GM23338 (cell line): ENCODE measurements around the gene PROX2. TPM values are rescaled to one million over a fixed set of nuclear protein-coding genes. Genes with fewer than 3 reads are reported as not detected.

Experiments used
- ATAC-seq: fragments of 200-7000 bp; cut with Tn5 transposase; 3 replicates; pipeline ENCODE4 v1.9.1; 2020
- DNase-seq: peaks from one replicate; pipeline ENCODE4 v3.0.0-alpha.2; 2015; ENCODE audit warnings: low spot score
- H2AFZ ChIP-seq: fragments of 200-600 bp; sonication (generic); 2 replicates; pipeline ENCODE4 v1.8.0; 2016; ENCODE audit warnings: antibody characterized with exemption, mild to moderate bottlenecking, moderate library complexity
- H3F3A ChIP-seq: fragments of 200-600 bp; sonication (generic); replicated peaks from 2 replicates; pipeline ENCODE4 v1.8.0; 2017; ENCODE audit warnings: antibody characterized with exemption, mixed run types, low read depth
- H3K27ac ChIP-seq: fragments of 200-600 bp; sonication (generic); 2 replicates; pipeline ENCODE4 v1.6.1; 2016; ENCODE audit warnings: low read depth
- H3K27me3 ChIP-seq: fragments of 200-600 bp; sonication (generic); 2 replicates; pipeline ENCODE4 v1.8.0; 2016; ENCODE audit warnings: mild to moderate bottlenecking, mixed run types, moderate library complexity; ENCODE audit not compliant: insufficient read depth
- H3K36me3 ChIP-seq: fragments of 200-600 bp; sonication (generic); 2 replicates; pipeline ENCODE4 v1.8.0; 2016; ENCODE audit warnings: mild to moderate bottlenecking; ENCODE audit not compliant: insufficient read depth
- H3K4me1 ChIP-seq: fragments of 200-600 bp; sonication (generic); 2 replicates; pipeline ENCODE4 v1.8.0; 2016; ENCODE audit warnings: mild to moderate bottlenecking, moderate library complexity; ENCODE audit not compliant: insufficient read depth
- H3K4me2 ChIP-seq: fragments of 200-600 bp; sonication (generic); 2 replicates; pipeline ENCODE4 v1.7.1; 2017; ENCODE audit warnings: mixed run types
- H3K4me3 ChIP-seq: fragments of 200-600 bp; sonication (generic); 2 replicates; pipeline ENCODE4 v1.6.1; 2016; ENCODE audit warnings: mixed run types
- H3K79me2 ChIP-seq: fragments of 200-600 bp; sonication (generic); replicated peaks from 2 replicates; pipeline ENCODE4 v1.8.0; 2017; ENCODE audit warnings: mild to moderate bottlenecking; ENCODE audit not compliant: insufficient read depth
- H3K9me2 ChIP-seq: fragments of 200-600 bp; sonication (generic); 2 replicates; pipeline ENCODE4 v1.8.0; 2017; ENCODE audit not compliant: insufficient read depth
- H4K20me1 ChIP-seq: fragments of 200-600 bp; sonication (generic); replicated peaks from 2 replicates; pipeline ENCODE4 v1.8.0; 2017; ENCODE audit warnings: mild to moderate bottlenecking; ENCODE audit not compliant: insufficient read depth
- H3K27ac Mint-ChIP-seq: 2 replicates; pipeline ENCODE4 v1.8.0; 2020; ENCODE audit warnings: inconsistent platforms, mild to moderate bottlenecking, moderate library complexity, mixed read lengths
- H3K27me3 Mint-ChIP-seq: 3 replicates; pipeline ENCODE4 v1.8.0; 2022; ENCODE audit warnings: low read depth, mild to moderate bottlenecking, moderate library complexity, mixed read lengths, inconsistent platforms; ENCODE audit not compliant: insufficient read depth, poor library complexity
- H3K36me3 Mint-ChIP-seq: 3 replicates; pipeline ENCODE4 v1.8.0; 2021; ENCODE audit warnings: low read depth, mild to moderate bottlenecking, inconsistent platforms, moderate library complexity, mixed read lengths
- H3K4me1 Mint-ChIP-seq: 3 replicates; pipeline ENCODE4 v1.8.0; 2020; ENCODE audit warnings: mild to moderate bottlenecking, inconsistent platforms, mixed read lengths
- H3K4me3 Mint-ChIP-seq: 3 replicates; pipeline ENCODE4 v1.8.0; 2021; ENCODE audit warnings: moderate library complexity, mild to moderate bottlenecking, inconsistent platforms, mixed read lengths
- H3K9me3 Mint-ChIP-seq: 3 replicates; pipeline ENCODE4 v1.8.0; 2020; ENCODE audit warnings: moderate library complexity, mild to moderate bottlenecking, inconsistent platforms, mixed read lengths
- CREB1 ChIP-seq: fragments of 250-450 bp; sonication (Bioruptor Pico); IDR thresholded peaks from 2 replicates; pipeline ENCODE4 v1.5.0; 2020; ENCODE audit warnings: low read depth, mild to moderate bottlenecking, moderate library complexity
- EZH2 ChIP-seq: fragments of 200-600 bp; sonication (generic); IDR thresholded peaks from one replicate; pipeline ENCODE4 v1.8.0; 2017; ENCODE audit warnings: antibody characterized with exemption, mild to moderate bottlenecking, low read depth; ENCODE audit not compliant: unreplicated experiment
- EZH2phosphoT487 ChIP-seq: fragments of 200-600 bp; sonication (generic); IDR thresholded peaks from one replicate; pipeline ENCODE4 v1.8.1; 2018; ENCODE audit warnings: antibody characterized with exemption; ENCODE audit not compliant: unreplicated experiment
- NANOG ChIP-seq: IDR thresholded peaks from 2 replicates; pipeline ENCODE4 v1.6.1; 2016; ENCODE audit warnings: antibody characterized with exemption, borderline replicate concordance
- POLR2AphosphoS5 ChIP-seq: IDR thresholded peaks from 2 replicates; pipeline ENCODE4 v1.6.1; 2016; ENCODE audit warnings: antibody characterized with exemption, low read depth
- STAT1 ChIP-seq: IDR thresholded peaks from one replicate; pipeline ENCODE4 v1.6.1; 2016; ENCODE audit warnings: antibody characterized with exemption; ENCODE audit not compliant: unreplicated experiment
- ZNF331 ChIP-seq: fragments of 250-450 bp; sonication (Bioruptor Pico); IDR thresholded peaks from 2 replicates; pipeline ENCODE4 v1.5.0; 2020; ENCODE audit warnings: low read depth, mild to moderate bottlenecking, moderate library complexity
- polyA plus RNA-seq: library from polyadenylated mRNA; unstranded; fragments of >200 nt; fragmentation: Nextera tagmentation; extraction: Ambion mirVana; gene quantifications from 2 replicates; pipeline ENCODE4 v1.2.1, GENCODE V29; 2016
- total RNA-seq: library from RNA; depleted of rRNA; stranded (reverse); fragments of >200 nt; shearing (Covaris generic); gene quantifications from 2 replicates; pipeline ENCODE4 v1.2.3, GENCODE V29; 2014
- TF ChIP-seq, protein P1 (sequence below): IDR thresholded peaks from one replicate; pipeline ENCODE4 v1.6.1; 2018; ENCODE audit warnings: antibody characterized with exemption; ENCODE audit not compliant: unreplicated experiment
- TF ChIP-seq, protein P2 (sequence below): fragments of 250-450 bp; sonication (Bioruptor Pico); IDR thresholded peaks from 2 replicates; pipeline ENCODE4 v1.5.0; 2020; ENCODE audit warnings: mild to moderate bottlenecking, moderate library complexity
- TF ChIP-seq, protein P3 (sequence below), 2 experiments: fragments of 200-600 bp in 1 of 2; sonication (generic) in 1 of 2; conservative IDR thresholded peaks; 2 replicates each; pipeline versions ENCODE4 v1.5.1 to v1.6.1; 2016 to 2017; ENCODE audit warnings: antibody characterized with exemption in 2 of 2, low read depth in 2 of 2, mild to moderate bottlenecking in 2 of 2, moderate library complexity in 1 of 2

Gene PROX2
- total and polyA plus RNA-seq, 2 experiments from 2014 or later, result 0.06 TPM; not detected in 1

DNA sequence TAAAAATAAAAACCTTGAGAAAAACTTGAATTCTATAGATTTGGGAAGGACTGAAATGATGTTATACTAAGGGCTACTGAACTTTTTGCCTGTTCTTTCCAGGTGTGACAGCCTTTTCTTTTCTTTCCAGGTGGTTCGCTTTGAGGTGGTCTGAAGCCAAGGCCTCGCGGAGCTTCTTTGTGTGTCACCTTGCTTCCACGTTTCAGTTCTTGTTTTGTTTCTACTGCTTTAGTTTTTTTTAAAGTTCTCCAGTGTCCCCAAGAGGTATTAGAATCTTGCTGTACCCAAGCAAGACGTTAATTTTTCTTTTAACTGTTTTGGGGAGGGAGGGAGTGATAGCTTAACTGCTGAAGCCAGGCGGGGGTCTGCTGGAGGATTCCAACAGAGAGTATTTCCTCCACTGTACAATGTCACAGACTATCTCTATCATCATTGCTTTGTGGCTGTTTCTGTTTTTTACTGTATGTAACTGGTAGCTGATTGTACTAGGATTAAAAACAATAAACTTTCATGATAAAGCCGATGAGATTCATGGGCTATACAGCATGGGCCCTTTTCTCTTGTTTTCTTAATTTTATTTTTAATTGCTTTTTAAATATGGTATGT, 40.2 kb downstream of the PROX2 start:
- H3K9me2 ChIP-seq, result no peaks in the 10 kb centered on the region
- H3K4me3 ChIP-seq, result no peak overlapping the region
- H3K27me3 ChIP-seq, result no peaks in the 10 kb centered on the region
- Mint-ChIP-seq H3K4me1 (no peaks in the 10 kb centered on the region), H3K4me3 (no peak overlapping the region), H3K27me3 (peaks cover 2% of the 10 kb centered on the region), H3K9me3 (no peaks in the 10 kb centered on the region), H3K36me3 (peaks cover 3% of the 10 kb centered on the region; the same call in 2 of the 3 replicates), H3K27ac (no peak overlapping the region)
- no peak overlapping the region for H3K27ac ChIP-seq
- H3K36me3 ChIP-seq, result peaks cover 10% of the 10 kb centered on the region; the same call in 1 of the 2 replicates
- H3F3A ChIP-seq, result no peaks in the 10 kb centered on the region
- no peaks in the 10 kb centered on the region for H3K4me1 ChIP-seq
- H2AFZ ChIP-seq, result no peak overlapping the region
- DNase-seq (no peak), ATAC-seq (no peak)
- no peaks in the 10 kb centered on the region for H3K79me2 ChIP-seq
- H3K4me2 ChIP-seq, result no peak overlapping the region
- H4K20me1 ChIP-seq, result no peaks in the 10 kb centered on the region
- no peak for TF ChIP-seq NANOG
- no peak for TF ChIP-seq EZH2phosphoT487
- TF ChIP-seq ZNF331 (CRISPR knock-in tag), result no peak
- TF ChIP-seq, protein P1, sequence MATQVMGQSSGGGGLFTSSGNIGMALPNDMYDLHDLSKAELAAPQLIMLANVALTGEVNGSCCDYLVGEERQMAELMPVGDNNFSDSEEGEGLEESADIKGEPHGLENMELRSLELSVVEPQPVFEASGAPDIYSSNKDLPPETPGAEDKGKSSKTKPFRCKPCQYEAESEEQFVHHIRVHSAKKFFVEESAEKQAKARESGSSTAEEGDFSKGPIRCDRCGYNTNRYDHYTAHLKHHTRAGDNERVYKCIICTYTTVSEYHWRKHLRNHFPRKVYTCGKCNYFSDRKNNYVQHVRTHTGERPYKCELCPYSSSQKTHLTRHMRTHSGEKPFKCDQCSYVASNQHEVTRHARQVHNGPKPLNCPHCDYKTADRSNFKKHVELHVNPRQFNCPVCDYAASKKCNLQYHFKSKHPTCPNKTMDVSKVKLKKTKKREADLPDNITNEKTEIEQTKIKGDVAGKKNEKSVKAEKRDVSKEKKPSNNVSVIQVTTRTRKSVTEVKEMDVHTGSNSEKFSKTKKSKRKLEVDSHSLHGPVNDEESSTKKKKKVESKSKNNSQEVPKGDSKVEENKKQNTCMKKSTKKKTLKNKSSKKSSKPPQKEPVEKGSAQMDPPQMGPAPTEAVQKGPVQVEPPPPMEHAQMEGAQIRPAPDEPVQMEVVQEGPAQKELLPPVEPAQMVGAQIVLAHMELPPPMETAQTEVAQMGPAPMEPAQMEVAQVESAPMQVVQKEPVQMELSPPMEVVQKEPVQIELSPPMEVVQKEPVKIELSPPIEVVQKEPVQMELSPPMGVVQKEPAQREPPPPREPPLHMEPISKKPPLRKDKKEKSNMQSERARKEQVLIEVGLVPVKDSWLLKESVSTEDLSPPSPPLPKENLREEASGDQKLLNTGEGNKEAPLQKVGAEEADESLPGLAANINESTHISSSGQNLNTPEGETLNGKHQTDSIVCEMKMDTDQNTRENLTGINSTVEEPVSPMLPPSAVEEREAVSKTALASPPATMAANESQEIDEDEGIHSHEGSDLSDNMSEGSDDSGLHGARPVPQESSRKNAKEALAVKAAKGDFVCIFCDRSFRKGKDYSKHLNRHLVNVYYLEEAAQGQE, result no peak
- TF ChIP-seq, protein P2, sequence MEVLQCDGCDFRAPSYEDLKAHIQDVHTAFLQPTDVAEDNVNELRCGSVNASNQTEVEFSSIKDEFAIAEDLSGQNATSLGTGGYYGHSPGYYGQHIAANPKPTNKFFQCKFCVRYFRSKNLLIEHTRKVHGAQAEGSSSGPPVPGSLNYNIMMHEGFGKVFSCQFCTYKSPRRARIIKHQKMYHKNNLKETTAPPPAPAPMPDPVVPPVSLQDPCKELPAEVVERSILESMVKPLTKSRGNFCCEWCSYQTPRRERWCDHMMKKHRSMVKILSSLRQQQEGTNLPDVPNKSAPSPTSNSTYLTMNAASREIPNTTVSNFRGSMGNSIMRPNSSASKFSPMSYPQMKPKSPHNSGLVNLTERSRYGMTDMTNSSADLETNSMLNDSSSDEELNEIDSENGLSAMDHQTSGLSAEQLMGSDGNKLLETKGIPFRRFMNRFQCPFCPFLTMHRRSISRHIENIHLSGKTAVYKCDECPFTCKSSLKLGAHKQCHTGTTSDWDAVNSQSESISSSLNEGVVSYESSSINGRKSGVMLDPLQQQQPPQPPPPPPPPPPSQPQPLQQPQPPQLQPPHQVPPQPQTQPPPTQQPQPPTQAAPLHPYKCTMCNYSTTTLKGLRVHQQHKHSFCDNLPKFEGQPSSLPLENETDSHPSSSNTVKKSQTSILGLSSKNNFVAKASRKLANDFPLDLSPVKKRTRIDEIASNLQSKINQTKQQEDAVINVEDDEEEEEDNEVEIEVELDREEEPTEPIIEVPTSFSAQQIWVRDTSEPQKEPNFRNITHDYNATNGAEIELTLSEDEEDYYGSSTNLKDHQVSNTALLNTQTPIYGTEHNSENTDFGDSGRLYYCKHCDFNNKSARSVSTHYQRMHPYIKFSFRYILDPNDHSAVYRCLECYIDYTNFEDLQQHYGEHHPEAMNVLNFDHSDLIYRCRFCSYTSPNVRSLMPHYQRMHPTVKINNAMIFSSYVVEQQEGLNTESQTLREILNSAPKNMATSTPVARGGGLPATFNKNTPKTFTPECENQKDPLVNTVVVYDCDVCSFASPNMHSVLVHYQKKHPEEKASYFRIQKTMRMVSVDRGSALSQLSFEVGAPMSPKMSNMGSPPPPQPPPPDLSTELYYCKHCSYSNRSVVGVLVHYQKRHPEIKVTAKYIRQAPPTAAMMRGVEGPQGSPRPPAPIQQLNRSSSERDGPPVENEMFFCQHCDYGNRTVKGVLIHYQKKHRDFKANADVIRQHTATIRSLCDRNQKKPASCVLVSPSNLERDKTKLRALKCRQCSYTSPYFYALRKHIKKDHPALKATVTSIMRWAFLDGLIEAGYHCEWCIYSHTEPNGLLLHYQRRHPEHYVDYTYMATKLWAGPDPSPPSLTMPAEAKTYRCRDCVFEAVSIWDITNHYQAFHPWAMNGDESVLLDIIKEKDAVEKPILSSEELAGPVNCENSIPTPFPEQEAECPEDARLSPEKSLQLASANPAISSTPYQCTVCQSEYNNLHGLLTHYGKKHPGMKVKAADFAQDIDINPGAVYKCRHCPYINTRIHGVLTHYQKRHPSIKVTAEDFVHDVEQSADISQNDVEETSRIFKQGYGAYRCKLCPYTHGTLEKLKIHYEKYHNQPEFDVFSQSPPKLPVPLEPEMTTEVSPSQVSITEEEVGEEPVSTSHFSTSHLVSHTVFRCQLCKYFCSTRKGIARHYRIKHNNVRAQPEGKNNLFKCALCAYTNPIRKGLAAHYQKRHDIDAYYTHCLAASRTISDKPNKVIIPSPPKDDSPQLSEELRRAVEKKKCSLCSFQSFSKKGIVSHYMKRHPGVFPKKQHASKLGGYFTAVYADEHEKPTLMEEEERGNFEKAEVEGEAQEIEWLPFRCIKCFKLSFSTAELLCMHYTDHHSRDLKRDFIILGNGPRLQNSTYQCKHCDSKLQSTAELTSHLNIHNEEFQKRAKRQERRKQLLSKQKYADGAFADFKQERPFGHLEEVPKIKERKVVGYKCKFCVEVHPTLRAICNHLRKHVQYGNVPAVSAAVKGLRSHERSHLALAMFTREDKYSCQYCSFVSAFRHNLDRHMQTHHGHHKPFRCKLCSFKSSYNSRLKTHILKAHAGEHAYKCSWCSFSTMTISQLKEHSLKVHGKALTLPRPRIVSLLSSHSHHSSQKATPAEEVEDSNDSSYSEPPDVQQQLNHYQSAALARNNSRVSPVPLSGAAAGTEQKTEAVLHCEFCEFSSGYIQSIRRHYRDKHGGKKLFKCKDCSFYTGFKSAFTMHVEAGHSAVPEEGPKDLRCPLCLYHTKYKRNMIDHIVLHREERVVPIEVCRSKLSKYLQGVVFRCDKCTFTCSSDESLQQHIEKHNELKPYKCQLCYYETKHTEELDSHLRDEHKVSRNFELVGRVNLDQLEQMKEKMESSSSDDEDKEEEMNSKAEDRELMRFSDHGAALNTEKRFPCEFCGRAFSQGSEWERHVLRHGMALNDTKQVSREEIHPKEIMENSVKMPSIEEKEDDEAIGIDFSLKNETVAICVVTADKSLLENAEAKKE (CRISPR knock-in tag), result no peak
- TF ChIP-seq POLR2AphosphoS5, result no peak
- no peak for TF ChIP-seq STAT1
- no peak for TF ChIP-seq CREB1
- TF ChIP-seq, protein P3, sequence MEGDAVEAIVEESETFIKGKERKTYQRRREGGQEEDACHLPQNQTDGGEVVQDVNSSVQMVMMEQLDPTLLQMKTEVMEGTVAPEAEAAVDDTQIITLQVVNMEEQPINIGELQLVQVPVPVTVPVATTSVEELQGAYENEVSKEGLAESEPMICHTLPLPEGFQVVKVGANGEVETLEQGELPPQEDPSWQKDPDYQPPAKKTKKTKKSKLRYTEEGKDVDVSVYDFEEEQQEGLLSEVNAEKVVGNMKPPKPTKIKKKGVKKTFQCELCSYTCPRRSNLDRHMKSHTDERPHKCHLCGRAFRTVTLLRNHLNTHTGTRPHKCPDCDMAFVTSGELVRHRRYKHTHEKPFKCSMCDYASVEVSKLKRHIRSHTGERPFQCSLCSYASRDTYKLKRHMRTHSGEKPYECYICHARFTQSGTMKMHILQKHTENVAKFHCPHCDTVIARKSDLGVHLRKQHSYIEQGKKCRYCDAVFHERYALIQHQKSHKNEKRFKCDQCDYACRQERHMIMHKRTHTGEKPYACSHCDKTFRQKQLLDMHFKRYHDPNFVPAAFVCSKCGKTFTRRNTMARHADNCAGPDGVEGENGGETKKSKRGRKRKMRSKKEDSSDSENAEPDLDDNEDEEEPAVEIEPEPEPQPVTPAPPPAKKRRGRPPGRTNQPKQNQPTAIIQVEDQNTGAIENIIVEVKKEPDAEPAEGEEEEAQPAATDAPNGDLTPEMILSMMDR (conservative IDR thresholded peaks at IDR 0.05; ENCODE audit: low read depth in 2 of 2), result no peak
- TF ChIP-seq EZH2, result no peak
